ENCODE measurements around the gene JAZF1.

JAZF1 gene

GRCh38 chr7:28180364-28181147, at the start of gene JAZF1:
Gene JAZF1 (minus strand): TSS chr7:28180795.
- peak in 1 of 2 experiments; percentile 10 for DNase-seq

GRCh38 chr7:28230261-28230660, 49.7 kb upstream of the JAZF1 start:
- no peak for DNase-seq

- DNase-seq = no peak
Observed at GRCh38 chr7:28228396-28228795, 47.8 kb upstream of the JAZF1 start.

GRCh38 chr7:28226003-28226402, 45.4 kb upstream of the JAZF1 start:
- DNase-seq = no peak

GRCh38 chr7:28225576-28225975, 45.0 kb upstream of the JAZF1 start:
- no peak for DNase-seq

GRCh38 chr7:28224675-28225074, 44.1 kb upstream of the JAZF1 start:
- DNase-seq = no peak

GRCh38 chr7:28224172-28224571, 43.6 kb upstream of the JAZF1 start:
- no peak for DNase-seq

- DNase-seq = no peak
Observed at GRCh38 chr7:28222636-28223035, 42.0 kb upstream of the JAZF1 start.

GRCh38 chr7:28219793-28220192, 39.2 kb upstream of the JAZF1 start:
- DNase-seq = no peak

- peak in 1 of 2 experiments; percentile 16 for DNase-seq
Observed at GRCh38 chr7:28217143-28217542, 36.5 kb upstream of the JAZF1 start.

- DNase-seq = no peak
Observed at GRCh38 chr7:28211006-28211405, 30.4 kb upstream of the JAZF1 start.

- DNase-seq = no peak
Observed at GRCh38 chr7:28208506-28208905, 27.9 kb upstream of the JAZF1 start.

GRCh38 chr7:28207486-28208158, 27.0 kb upstream of the JAZF1 start:
- no peak for DNase-seq

GRCh38 chr7:28205506-28205905, 24.9 kb upstream of the JAZF1 start:
- no peak for DNase-seq

- DNase-seq = no peak
Observed at GRCh38 chr7:28203508-28204240, 23.1 kb upstream of the JAZF1 start.

GRCh38 chr7:28202222-28202621, 21.6 kb upstream of the JAZF1 start:
- no peak for DNase-seq

- DNase-seq = no peak
Observed at GRCh38 chr7:28201131-28201530, 20.5 kb upstream of the JAZF1 start.

- DNase-seq = no peak
Observed at GRCh38 chr7:28200598-28200997, 20.0 kb upstream of the JAZF1 start.

- DNase-seq = no peak
Observed at GRCh38 chr7:28199021-28199510, 18.5 kb upstream of the JAZF1 start.

- no peak for DNase-seq
Observed at GRCh38 chr7:28195910-28196620, 15.5 kb upstream of the JAZF1 start.

- no peak for DNase-seq
Observed at GRCh38 chr7:28192786-28193585, 12.4 kb upstream of the JAZF1 start.

- DNase-seq = no peak
Observed at GRCh38 chr7:28191751-28192150, 11.2 kb upstream of the JAZF1 start.
